Sigmoid colon (tissue), 7 donors: ENCODE measurements around the gene HS3ST6. TPM values are rescaled to one million over a fixed set of nuclear protein-coding genes. Genes with fewer than 3 reads are reported as not detected.

Experiments
- DNase-seq: peaks from one replicate; pipeline ENCODE4 v3.0.0-alpha.2; 2019
- H3K27ac ChIP-seq, 4 donors: fragments of 200-600 bp; sonication (generic); one replicate each; pipeline ENCODE4 v1.5.1; 2016 to 2019; ENCODE audit warnings: mild to moderate bottlenecking in 1 of 4
- H3K27me3 ChIP-seq, 3 donors: fragments of 200-600 bp; sonication (generic); one replicate each; pipeline ENCODE4 v1.5.1; 2019; ENCODE audit warnings: mild to moderate bottlenecking in 1 of 3
- H3K36me3 ChIP-seq, 4 donors: fragments of 200-600 bp; sonication (generic); one replicate each; pipeline ENCODE4 v1.5.1; 2016 to 2019
- H3K4me1 ChIP-seq, 4 donors: fragments of 200-600 bp; sonication (generic); one replicate each; pipeline ENCODE4 v1.5.1; 2017 to 2019
- H3K4me3 ChIP-seq, 4 donors: fragments of 200-600 bp; sonication (generic); one replicate each; pipeline ENCODE4 v1.5.1; 2017 to 2019; ENCODE audit warnings: mild to moderate bottlenecking in 2 of 4, moderate library complexity in 1 of 4
- H3K9me3 ChIP-seq, 4 donors: fragments of 200-600 bp in 3 of 4; sonication (generic) in 3 of 4; one replicate each; pipeline versions ENCODE4 v1.5.1 to v1.6.1; 2013 to 2019
- EP300 ChIP-seq, 4 donors: sonication (generic); formaldehyde crosslinking; IDR thresholded peaks; one replicate each; pipeline ENCODE4 v1.6.1; 2017; ENCODE audit warnings: antibody characterized with exemption in 4 of 4
- POLR2A ChIP-seq, 2 donors: fragments of 450-650 bp; IDR thresholded peaks; one replicate each; pipeline ENCODE4 v1.6.1; 2016; ENCODE audit warnings: antibody characterized with exemption in 2 of 2, mild to moderate bottlenecking in 2 of 2, moderate library complexity in 2 of 2
- POLR2AphosphoS5 ChIP-seq, 4 donors: sonication (generic); formaldehyde crosslinking; IDR thresholded peaks; one replicate each; pipeline ENCODE4 v1.6.1; 2017; ENCODE audit warnings: antibody characterized with exemption in 4 of 4
- WGBS, 2 donors: extraction: QIAGEN DNeasy Blood & Tissue Kit; methylation state at CpG; one replicate each; pipeline ENCODE4 v1.1.7; 2013; 5-methylcytosine and 5-hydroxymethylcytosine counted together
- intact Hi-C: fragments of 100-400 bp; cut with DNase I; formaldehyde crosslinking; loops from one replicate; pipeline ENCODE4 v1.15.1; 2023
- polyA plus RNA-seq, 3 donors: library from polyadenylated mRNA; stranded (reverse); fragments of 200-250 nt; gene quantifications; one replicate each; pipeline ENCODE4 v1.2.3, GENCODE V29; 2013
- total RNA-seq, 4 donors: library from RNA; depleted of rRNA; stranded (reverse); fragments of >200 nt; gene quantifications; one replicate each; pipeline ENCODE4 v1.1.0, GENCODE V29; 2016
- TF ChIP-seq, protein P1 (sequence below), 4 experiments: fragments of 450-650 bp in 3 of 4; fragments of 200-600 bp in 1 of 4; IDR thresholded peaks; one replicate each; pipeline ENCODE4 v1.5.1; 2016 to 2019; ENCODE audit warnings: antibody characterized with exemption in 4 of 4, mild to moderate bottlenecking in 3 of 4, moderate library complexity in 2 of 4
- donor health status: healthy with polysubstance abuse.
- donor health status: Bipolar disorder and iron deficiency.
- donor health status: healthy.

HS3ST6 gene
- total and polyA plus RNA-seq, 7 donors = 0.09 to 6.0 TPM; not detected in 5

DNA sequence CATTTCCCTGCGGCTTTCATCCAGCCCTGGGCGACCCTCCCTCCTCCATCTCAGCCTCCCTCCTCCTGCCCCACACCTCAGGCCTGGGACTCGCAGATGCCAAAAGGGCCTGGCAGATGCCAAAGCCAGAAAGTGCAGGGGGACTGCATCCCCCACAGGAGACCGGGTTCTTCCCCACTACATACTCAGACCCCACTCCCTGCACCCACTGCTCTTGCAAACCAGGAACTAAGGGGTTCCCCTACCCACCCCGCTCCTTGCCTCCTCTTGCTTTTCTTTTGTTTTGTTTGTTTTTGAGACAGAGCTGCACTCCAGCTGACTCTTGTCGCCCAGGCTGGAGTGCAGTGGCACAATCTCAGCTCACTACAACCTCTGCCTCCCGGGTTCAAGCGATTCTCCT is 3.2 kb downstream of the HS3ST6 start:
- 56 to 62% methylated on average over 8 of the region's 8 CpGs for WGBS, 2 donors
- H3K9me3 ChIP-seq = no peaks in the 10 kb centered on the region
- no peaks in the 10 kb centered on the region for H3K36me3 ChIP-seq
- H3K4me1 ChIP-seq = peaks cover 0 to 10% (median 6%) of the 10 kb centered on the region in 4 donors
- no peak for DNase-seq
- H3K4me3 ChIP-seq = no peak overlapping the region
- peaks cover 29 to 71% (median 44%) of the 10 kb centered on the region in 3 donors for H3K27me3 ChIP-seq
- intact Hi-C loops = no loop called here
- no peak overlapping the region for H3K27ac ChIP-seq
- TF ChIP-seq, protein P1, sequence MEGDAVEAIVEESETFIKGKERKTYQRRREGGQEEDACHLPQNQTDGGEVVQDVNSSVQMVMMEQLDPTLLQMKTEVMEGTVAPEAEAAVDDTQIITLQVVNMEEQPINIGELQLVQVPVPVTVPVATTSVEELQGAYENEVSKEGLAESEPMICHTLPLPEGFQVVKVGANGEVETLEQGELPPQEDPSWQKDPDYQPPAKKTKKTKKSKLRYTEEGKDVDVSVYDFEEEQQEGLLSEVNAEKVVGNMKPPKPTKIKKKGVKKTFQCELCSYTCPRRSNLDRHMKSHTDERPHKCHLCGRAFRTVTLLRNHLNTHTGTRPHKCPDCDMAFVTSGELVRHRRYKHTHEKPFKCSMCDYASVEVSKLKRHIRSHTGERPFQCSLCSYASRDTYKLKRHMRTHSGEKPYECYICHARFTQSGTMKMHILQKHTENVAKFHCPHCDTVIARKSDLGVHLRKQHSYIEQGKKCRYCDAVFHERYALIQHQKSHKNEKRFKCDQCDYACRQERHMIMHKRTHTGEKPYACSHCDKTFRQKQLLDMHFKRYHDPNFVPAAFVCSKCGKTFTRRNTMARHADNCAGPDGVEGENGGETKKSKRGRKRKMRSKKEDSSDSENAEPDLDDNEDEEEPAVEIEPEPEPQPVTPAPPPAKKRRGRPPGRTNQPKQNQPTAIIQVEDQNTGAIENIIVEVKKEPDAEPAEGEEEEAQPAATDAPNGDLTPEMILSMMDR (IDR thresholded peaks at IDR 0.05) = no peak
- no peak for TF ChIP-seq POLR2A (IDR thresholded peaks at IDR 0.05)

GRCh38 chr16:1914084-1914608 is 4.1 kb downstream of the HS3ST6 start:
- Histone ChIP-seq H3K27ac (no peak overlapping the region), H3K4me3 (no peak overlapping the region), H3K4me1 (peaks cover 0 to 10% (median 6%) of the 10 kb centered on the region in 4 donors), H3K27me3 (peaks cover 23 to 71% (median 40%) of the 10 kb centered on the region in 3 donors), H3K9me3 (no peaks in the 10 kb centered on the region), H3K36me3 (no peaks in the 10 kb centered on the region)
- TF ChIP-seq EP300 (IDR thresholded peaks at IDR 0.05) (no peak), POLR2AphosphoS5 (IDR thresholded peaks at IDR 0.05) (no peak), POLR2A (IDR thresholded peaks at IDR 0.05) (no peak)
- TF ChIP-seq, protein P1 (IDR thresholded peaks at IDR 0.05) = no peak
- intact Hi-C loops = no loop called here
- WGBS, 2 donors = 23 to 43% methylated on average over 15 of the region's 15 CpGs
- DNase-seq = no peak

DNA sequence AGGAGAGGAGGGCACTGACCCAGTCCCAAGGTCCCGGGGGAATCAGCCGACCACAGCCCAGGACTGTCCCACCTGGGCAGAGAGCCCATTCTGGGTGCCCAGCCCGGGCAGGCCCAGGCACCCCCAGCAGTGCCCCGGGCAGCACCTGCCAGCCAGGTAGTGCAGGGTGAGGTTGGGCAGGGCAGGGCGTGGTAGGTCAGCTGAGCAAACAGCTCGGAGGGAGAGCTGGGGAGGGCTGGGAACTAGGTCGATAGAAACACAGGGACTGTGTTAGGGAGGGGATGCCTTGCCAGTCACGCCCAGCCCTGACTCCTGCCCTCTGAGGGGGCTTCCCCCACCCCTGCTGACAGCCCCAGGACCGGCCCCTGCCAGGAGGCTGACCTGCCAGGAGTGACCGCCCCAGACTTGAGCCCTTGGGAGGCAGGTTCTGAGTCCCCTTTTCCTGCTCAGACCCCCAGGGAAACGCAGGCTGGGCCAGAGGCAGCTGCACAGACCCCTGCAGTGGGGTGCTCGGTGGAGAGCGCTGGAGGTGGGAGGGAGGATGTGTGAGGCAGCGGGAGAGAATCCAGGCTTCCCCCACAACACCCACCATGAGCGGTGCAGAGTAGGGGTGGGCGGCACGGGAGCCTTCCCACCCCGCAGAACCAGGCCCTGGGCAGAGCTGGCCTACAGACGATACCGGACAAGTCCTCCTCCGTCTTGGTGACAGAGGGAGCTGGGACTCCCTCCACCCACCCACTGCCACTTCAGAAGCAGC is 4.7 kb downstream of the HS3ST6 start:
- 11 to 49% methylated on average over 21 of the region's 21 CpGs for WGBS, 2 donors
- TF ChIP-seq, protein P1 (IDR thresholded peaks at IDR 0.05) = no peak
- TF ChIP-seq EP300 (IDR thresholded peaks at IDR 0.05) (no peak), POLR2AphosphoS5 (IDR thresholded peaks at IDR 0.05) (no peak), POLR2A (IDR thresholded peaks at IDR 0.05) (no peak)
- DNase-seq = no peak
- Histone ChIP-seq H3K27ac (no peak overlapping the region), H3K9me3 (no peaks in the 10 kb centered on the region), H3K4me1 (peaks cover 0 to 10% (median 3%) of the 10 kb centered on the region in 4 donors), H3K27me3 (peaks cover 19 to 71% (median 40%) of the 10 kb centered on the region in 3 donors), H3K36me3 (no peaks in the 10 kb centered on the region), H3K4me3 (no peak overlapping the region)
- intact Hi-C loops = no loop called here

GRCh38 chr16:1912215-1912543 is 6.0 kb downstream of the HS3ST6 start:
- no peak for DNase-seq
- Histone ChIP-seq H3K9me3 (no peaks in the 10 kb centered on the region), H3K27ac (no peak overlapping the region), H3K36me3 (no peaks in the 10 kb centered on the region), H3K27me3 (peaks cover 8 to 73% (median 35%) of the 10 kb centered on the region in 3 donors), H3K4me3 (no peak overlapping the region), H3K4me1 (no peaks in the 10 kb centered on the region)
- intact Hi-C loops = no loop called here
- WGBS, 2 donors = 29 to 70% methylated on average over 17 of the region's 17 CpGs
- TF ChIP-seq, protein P1 (IDR thresholded peaks at IDR 0.05) = no peak
- no peak for TF ChIP-seq POLR2AphosphoS5 (IDR thresholded peaks at IDR 0.05)
- no peak for TF ChIP-seq POLR2A (IDR thresholded peaks at IDR 0.05)
- no peak for TF ChIP-seq EP300 (IDR thresholded peaks at IDR 0.05)
